H9 (cell line): ENCODE results near the gene SDF2L1. TPM values are rescaled to one million over a fixed set of nuclear protein-coding genes. Genes with fewer than 3 reads are reported as not detected.

ENCODE experiments used
- DNase-seq: peaks from one replicate; pipeline ENCODE4 v3.0.0-alpha.2; 2017
- H2AFZ ChIP-seq: one replicate; pipeline ENCODE4 v1.6.1; 2013; ENCODE audit warnings: mild to moderate bottlenecking, low read length, control low read depth, moderate library complexity
- H2AK5ac ChIP-seq: 2 replicates; pipeline ENCODE4 v1.6.1; 2013; ENCODE audit warnings: low read length, control low read depth, mixed read lengths; ENCODE audit not compliant: insufficient read length
- H2BK120ac ChIP-seq: one replicate; pipeline ENCODE4 v1.6.1; 2013; ENCODE audit warnings: low read depth, mild to moderate bottlenecking, low read length, control low read depth, inconsistent platforms; ENCODE audit not compliant: poor library complexity, severe bottlenecking
- H2BK12ac ChIP-seq: 2 replicates; pipeline ENCODE4 v1.6.1; 2013; ENCODE audit warnings: low read length, control low read depth, mixed read lengths, low read depth; ENCODE audit not compliant: insufficient read length
- H2BK15ac ChIP-seq: 2 replicates; pipeline ENCODE4 v1.6.1; 2013; ENCODE audit warnings: low read depth, low read length, control low read depth
- H2BK20ac ChIP-seq: one replicate; pipeline ENCODE4 v1.6.1; 2013; ENCODE audit warnings: low read depth, mild to moderate bottlenecking, low read length, control low read depth, inconsistent platforms; ENCODE audit not compliant: poor library complexity, severe bottlenecking
- H2BK5ac ChIP-seq: 2 replicates; pipeline ENCODE4 v1.6.1; 2013; ENCODE audit warnings: low read length, control low read depth, mixed read lengths; ENCODE audit not compliant: insufficient read length
- H3K14ac ChIP-seq: 2 replicates; pipeline ENCODE4 v1.6.1; 2013; ENCODE audit warnings: low read length, control low read depth; ENCODE audit not compliant: insufficient read depth
- H3K18ac ChIP-seq: 2 replicates; pipeline ENCODE4 v1.6.1; 2013; ENCODE audit warnings: low read depth, mild to moderate bottlenecking, mixed read lengths, low read length, control low read depth; ENCODE audit not compliant: insufficient read length
- H3K23ac ChIP-seq: 2 replicates; pipeline ENCODE4 v1.6.1; 2013; ENCODE audit warnings: low read length, control low read depth, mixed read lengths, low read depth; ENCODE audit not compliant: insufficient read length
- H3K23me2 ChIP-seq: 2 replicates; pipeline ENCODE4 v1.6.1; 2013; ENCODE audit warnings: low read depth, mild to moderate bottlenecking, mixed read lengths, low read length, control low read depth; ENCODE audit not compliant: insufficient read length, poor library complexity, severe bottlenecking
- H3K27ac ChIP-seq: 2 replicates; pipeline ENCODE4 v1.5.1; 2013; ENCODE audit warnings: low read length, control low read depth, mixed read lengths, low read depth; ENCODE audit not compliant: insufficient read length
- H3K27me3 ChIP-seq: 2 replicates; pipeline ENCODE4 v1.6.1; 2013; ENCODE audit warnings: low read length, control low read depth, inconsistent platforms; ENCODE audit not compliant: insufficient read depth
- H3K4ac ChIP-seq: 2 replicates; pipeline ENCODE4 v1.6.1; 2013; ENCODE audit warnings: low read depth, mild to moderate bottlenecking, control low read depth, inconsistent platforms, low read length, moderate library complexity
- H3K4me1 ChIP-seq: 2 replicates; pipeline ENCODE4 v1.6.1; 2013; ENCODE audit warnings: low read length, control low read depth, inconsistent platforms; ENCODE audit not compliant: insufficient read depth
- H3K4me2 ChIP-seq: 2 replicates; pipeline ENCODE4 v1.6.1; 2013; ENCODE audit warnings: low read length, control low read depth, mixed read lengths; ENCODE audit not compliant: insufficient read length, insufficient read depth
- H3K56ac ChIP-seq: 2 replicates; pipeline ENCODE4 v1.6.1; 2013; ENCODE audit warnings: low read depth, mild to moderate bottlenecking, mixed read lengths, low read length, control low read depth; ENCODE audit not compliant: insufficient read length
- H3K79me1 ChIP-seq: 2 replicates; pipeline ENCODE4 v1.6.1; 2013; ENCODE audit warnings: low read depth, mild to moderate bottlenecking, moderate library complexity, low read length, control low read depth, inconsistent platforms; ENCODE audit not compliant: insufficient read depth, poor library complexity, severe bottlenecking
- H3K79me2 ChIP-seq: 2 replicates; pipeline ENCODE4 v1.6.1; 2013; ENCODE audit warnings: low read length, control low read depth, inconsistent platforms; ENCODE audit not compliant: insufficient read depth
- H3K9ac ChIP-seq: 2 replicates; pipeline ENCODE4 v1.6.1; 2013; ENCODE audit warnings: low read length, control low read depth, mixed read lengths; ENCODE audit not compliant: insufficient read length; ENCODE audit errors: extremely low read depth
- H3K9me3 ChIP-seq: one replicate; pipeline ENCODE4 v1.6.1; 2013; ENCODE audit warnings: low read depth, low read length, inconsistent platforms; ENCODE audit not compliant: control insufficient read depth
- H3T11ph ChIP-seq: one replicate; pipeline ENCODE4 v1.6.1; 2013; ENCODE audit warnings: mild to moderate bottlenecking, low read length, control low read depth, inconsistent platforms
- H4K20me1 ChIP-seq: one replicate; pipeline ENCODE4 v1.6.1; 2013; ENCODE audit not compliant: control insufficient read depth, insufficient read length, insufficient read depth
- H4K5ac ChIP-seq: 2 replicates; pipeline ENCODE4 v1.6.1; 2013; ENCODE audit warnings: low read depth, mild to moderate bottlenecking, mixed read lengths, low read length, control low read depth; ENCODE audit not compliant: insufficient read length
- H4K8ac ChIP-seq: replicated peaks from 2 replicates; pipeline ENCODE4 v1.6.1; 2013; ENCODE audit warnings: low read length, control low read depth, mixed read lengths, low read depth; ENCODE audit not compliant: insufficient read length
- H4K91ac ChIP-seq: 2 replicates; pipeline ENCODE4 v1.6.1; 2013; ENCODE audit warnings: low read depth, mild to moderate bottlenecking, moderate library complexity, mixed read lengths, low read length, control low read depth; ENCODE audit not compliant: insufficient read length
- H3K27ac Mint-ChIP-seq, 3 experiments: 2 replicates in 2 of 3; 3 replicates in 1 of 3; pipeline ENCODE4 v1.8.0; 2020 to 2021; ENCODE audit warnings: mixed read lengths in 3 of 3, mild to moderate bottlenecking in 1 of 3, moderate library complexity in 1 of 3
- H3K27me3 Mint-ChIP-seq: 2 replicates; pipeline ENCODE4 v1.8.0; 2021; ENCODE audit warnings: low read depth, mild to moderate bottlenecking, moderate library complexity, mixed read lengths
- H3K36me3 Mint-ChIP-seq, 3 experiments: 2 replicates in 2 of 3; 3 replicates in 1 of 3; pipeline ENCODE4 v1.8.0; 2020 to 2021; ENCODE audit warnings: low read depth in 3 of 3, mixed read lengths in 3 of 3; ENCODE audit not compliant: insufficient read depth in 1 of 3
- H3K4me1 Mint-ChIP-seq, 2 experiments: 2 replicates each; pipeline ENCODE4 v1.8.0; 2020; ENCODE audit warnings: mixed read lengths in 2 of 2
- H3K4me3 Mint-ChIP-seq, 2 experiments: 2 replicates in 1 of 2; 3 replicates in 1 of 2; pipeline ENCODE4 v1.8.0; 2020 to 2021; ENCODE audit warnings: mild to moderate bottlenecking in 2 of 2, mixed read lengths in 2 of 2, moderate library complexity in 1 of 2
- H3K9me3 Mint-ChIP-seq, 2 experiments: 2 replicates in 1 of 2; 3 replicates in 1 of 2; pipeline ENCODE4 v1.8.0; 2020; ENCODE audit warnings: mild to moderate bottlenecking in 2 of 2, mixed read lengths in 2 of 2, moderate library complexity in 1 of 2
- CTCF ChIP-seq: fragments of 200-600 bp; sonication (generic); conservative IDR thresholded peaks from 3 replicates; pipeline ENCODE4 v1.8.0; 2021; ENCODE audit warnings: antibody characterized with exemption, mild to moderate bottlenecking
- WGBS: extraction: QIAGEN DNeasy Blood & Tissue Kit; methylation state at CpG from one replicate; pipeline ENCODE4 v1.1.7; 2013; ENCODE audit warnings: missing lambda C conversion rate, low lambda C conversion rate, mixed read lengths; ENCODE audit not compliant: insufficient read length; ENCODE audit errors: extremely low coverage; 5-methylcytosine and 5-hydroxymethylcytosine counted together
- total RNA-seq: library from RNA; stranded (reverse); gene quantifications from 2 replicates; pipeline ENCODE4 v1.2.1, GENCODE V29; 2021

The SDF2L1 gene
- total RNA-seq, 1 experiment from 2014 or later, result 36.0 TPM

DNA sequence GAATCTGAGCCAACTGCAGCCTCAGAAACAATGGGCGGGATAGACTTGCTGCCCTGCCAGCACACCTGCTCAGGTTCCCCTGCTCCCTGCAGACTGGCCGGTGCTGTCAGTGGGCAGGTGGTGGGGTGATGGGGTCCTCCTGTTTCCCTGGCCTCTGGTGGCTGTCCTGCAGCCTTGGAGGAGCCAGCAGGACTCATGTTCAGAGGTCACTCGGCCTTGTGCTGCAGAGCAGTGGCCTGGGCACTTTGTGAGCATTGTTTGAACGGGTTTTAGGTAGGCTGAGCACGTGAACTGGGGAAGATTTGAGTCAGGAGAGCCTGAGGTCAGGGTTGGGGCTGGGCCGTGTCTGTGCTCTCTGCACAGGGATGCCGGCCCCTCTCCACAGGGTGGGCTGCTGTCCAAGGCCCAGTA, 41.3 kb downstream of the SDF2L1 start:
- peaks cover 0 to 3% of the 10 kb centered on the region in 2 experiments; a peak in 1 of 5 replicates for H3K9me3 Mint-ChIP-seq
- no peak for TF ChIP-seq CTCF
- H2AFZ ChIP-seq, result no peak overlapping the region
- no peak overlapping the region for H4K5ac ChIP-seq
- no peak overlapping the region for H3K27ac Mint-ChIP-seq
- no peak overlapping the region for H3K4me3 Mint-ChIP-seq
- no peak overlapping the region for H3K18ac ChIP-seq
- no peaks in the 10 kb centered on the region for H3K23me2 ChIP-seq
- no peak overlapping the region for H3K9ac ChIP-seq
- H2BK20ac ChIP-seq, result no peak overlapping the region
- WGBS, result no CpG with 5 or more reads among the region's 7 CpGs
- H3K23ac ChIP-seq, result no peak overlapping the region
- H4K8ac ChIP-seq, result no peak overlapping the region
- DNase-seq, result no peak
- no peaks in the 10 kb centered on the region for H3K4me1 ChIP-seq
- H3K79me1 ChIP-seq, result no peaks in the 10 kb centered on the region
- H3K56ac ChIP-seq, result no peak overlapping the region
- H3K36me3 Mint-ChIP-seq, result peaks cover 12 to 27% (median 20%) of the 10 kb centered on the region in 3 experiments
- no peaks in the 10 kb centered on the region for H3K9me3 ChIP-seq
- H3K14ac ChIP-seq, result no peak overlapping the region
- no peak overlapping the region for H2BK15ac ChIP-seq
- no peaks in the 10 kb centered on the region for H3K27me3 ChIP-seq
- no peak overlapping the region for H3K4me2 ChIP-seq
- H3K27ac ChIP-seq, result no peak overlapping the region
- no peak overlapping the region for H4K91ac ChIP-seq
- no peak overlapping the region for H3K4ac ChIP-seq
- H3K27me3 Mint-ChIP-seq, result no peaks in the 10 kb centered on the region
- H2BK120ac ChIP-seq, result no peak overlapping the region
- no peak overlapping the region for H3T11ph ChIP-seq
- H3K79me2 ChIP-seq, result no peaks in the 10 kb centered on the region
- no peak overlapping the region for H2BK12ac ChIP-seq
- H4K20me1 ChIP-seq, result no peaks in the 10 kb centered on the region
- no peaks in the 10 kb centered on the region for H3K4me1 Mint-ChIP-seq
- no peak overlapping the region for H2BK5ac ChIP-seq
- no peak overlapping the region for H2AK5ac ChIP-seq
